HCT116 (cell line): ENCODE measurements around the gene PFDN5. TPM values are rescaled to one million over a fixed set of nuclear protein-coding genes. Genes with fewer than 3 reads are reported as not detected.

Source experiments
- ATAC-seq: fragments of 200-7000 bp; cut with Tn5 transposase; 2 replicates; pipeline ENCODE4 v1.9.1; 2020; ENCODE audit warnings: mild to moderate bottlenecking, moderate library complexity
- BruUV-seq: library from RNA; stranded (reverse); fragments of 400-500 nt; replicated peaks from 2 replicates; lab custom pipeline; 2021; lab: Mats Ljungman, UMichigan
- CTCF ChIA-PET: fragments of 300-600 bp; sonication (Branson Sonifier 250); formaldehyde crosslinking; loops from one replicate; lab custom pipeline; 2021; ENCODE audit warnings: antibody characterized with exemption; lab: Charles Lee
- POLR2A ChIA-PET: fragments of 300-600, 350-600 bp; sonication (Branson Sonifier 250); formaldehyde crosslinking; loops from one replicate; lab custom pipeline; 2021; ENCODE audit warnings: antibody characterized with exemption; lab: Charles Lee
- RAD21 ChIA-PET, 2 experiments: fragments of 300-600 bp; sonication (Branson Sonifier 250); formaldehyde crosslinking; loops; one replicate each; lab custom pipeline; 2023; ENCODE audit warnings: low total read pairs in 2 of 2; ENCODE audit not compliant: uncharacterized antibody in 2 of 2, unreplicated experiment in 2 of 2, low non-redundant PET in 1 of 2; lab: Charles Lee
- DNase-seq: peaks from one replicate; pipeline ENCODE4 v3.0.0-alpha.2; 2010; ENCODE audit warnings: low read depth, low spot score
- H2AFZ ChIP-seq: fragments of 200-600 bp; shearing (Covaris generic), sonication (generic); 2 replicates; pipeline ENCODE4 v1.6.1; 2017; ENCODE audit warnings: low read depth, mixed run types, mixed read lengths, antibody characterized with exemption, low read length; ENCODE audit not compliant: poor library complexity, severe bottlenecking
- H3K27ac ChIP-seq: 2 replicates; pipeline ENCODE4 v1.5.1; 2012; ENCODE audit warnings: low read depth, low read length
- H3K27me3 ChIP-seq: fragments of 200-600 bp; sonication (generic); 2 replicates; pipeline ENCODE4 v1.6.1; 2016; ENCODE audit warnings: mixed run types, low read length, mixed read lengths; ENCODE audit not compliant: insufficient read depth
- H3K36me3 ChIP-seq, 2 experiments: fragments of 200-500 bp in 1 of 2; fragments of 200-600 bp in 1 of 2; sonication (Bioruptor generic) in 1 of 2; sonication (generic) in 1 of 2; 2 replicates each; pipeline versions ENCODE4 v1.5.1 to v1.6.1; 2014 to 2016; ENCODE audit warnings: low read length in 2 of 2, inconsistent platforms in 1 of 2, mixed read lengths in 1 of 2, mixed run types in 1 of 2; ENCODE audit not compliant: insufficient read depth in 2 of 2, control insufficient read depth in 1 of 2
- H3K4me1 ChIP-seq, 2 experiments: fragments of 200-600 bp in 1 of 2; sonication (generic) in 1 of 2; 2 replicates each; pipeline versions ENCODE4 v1.5.1 to v1.6.1; 2012 to 2017; ENCODE audit warnings: low read length in 2 of 2, inconsistent platforms in 1 of 2, mild to moderate bottlenecking in 1 of 2, mixed read lengths in 1 of 2, mixed run types in 1 of 2, moderate library complexity in 1 of 2; ENCODE audit not compliant: insufficient read depth in 2 of 2, control insufficient read depth in 1 of 2
- H3K4me2 ChIP-seq: fragments of 200-600 bp; sonication (generic); 2 replicates; pipeline ENCODE4 v1.6.1; 2017; ENCODE audit warnings: mixed run types, low read length, mixed read lengths
- H3K4me3 ChIP-seq, 2 experiments: fragments of 200-600 bp in 1 of 2; sonication (generic) in 1 of 2; replicated peaks in 1 of 2; 2 replicates each; pipeline ENCODE4 v1.5.1; 2011 to 2016; ENCODE audit warnings: low read length in 2 of 2, control low read depth in 1 of 2, low read depth in 1 of 2, mild to moderate bottlenecking in 1 of 2, mixed read lengths in 1 of 2, mixed run types in 1 of 2
- H3K79me2 ChIP-seq: fragments of 200-600 bp; sonication (generic); 2 replicates; pipeline ENCODE4 v1.6.1; 2017; ENCODE audit warnings: mild to moderate bottlenecking, mixed run types, low read length, moderate library complexity, mixed read lengths; ENCODE audit not compliant: insufficient read depth
- H3K9ac ChIP-seq: fragments of 200-600 bp; sonication (generic); 2 replicates; pipeline ENCODE4 v1.6.1; 2016; ENCODE audit warnings: low read length, mixed read lengths
- H3K9me2 ChIP-seq: fragments of 200-600 bp; sonication (generic), shearing (Covaris generic); 2 replicates; pipeline ENCODE4 v1.6.1; 2017; ENCODE audit warnings: mixed run types, mild to moderate bottlenecking, moderate library complexity; ENCODE audit not compliant: insufficient read depth
- H3K9me3 ChIP-seq, 2 experiments: fragments of 200-500 bp in 1 of 2; fragments of 200-600 bp in 1 of 2; sonication (Bioruptor generic) in 1 of 2; sonication (generic) in 1 of 2; 2 replicates each; pipeline ENCODE4 v1.6.1; 2014 to 2017; ENCODE audit warnings: low read length in 2 of 2, mixed read lengths in 2 of 2, inconsistent platforms in 1 of 2, low read depth in 1 of 2, mild to moderate bottlenecking in 1 of 2, mixed run types in 1 of 2, moderate library complexity in 1 of 2; ENCODE audit not compliant: control insufficient read depth in 1 of 2, insufficient read depth in 1 of 2
- H4K20me1 ChIP-seq: fragments of 200-600 bp; sonication (generic), shearing (Covaris generic); 2 replicates; pipeline ENCODE4 v1.6.1; 2017; ENCODE audit warnings: mixed run types, mild to moderate bottlenecking, moderate library complexity; ENCODE audit not compliant: insufficient read depth
- ATF3 ChIP-seq: IDR thresholded peaks from 2 replicates; pipeline ENCODE4 v1.6.1; 2012
- CTCF ChIP-seq, 3 experiments: fragments of 200-600 bp in 1 of 3; sonication (generic) in 1 of 3; IDR thresholded peaks in 2 of 3; conservative IDR thresholded peaks in 1 of 3; 2 replicates each; pipeline ENCODE4 v1.5.1; 2012 to 2017; ENCODE audit warnings: low read depth in 2 of 3, low read length in 2 of 3, antibody characterized with exemption in 1 of 3, borderline replicate concordance in 1 of 3, control low read depth in 1 of 3, mild to moderate bottlenecking in 1 of 3, mixed read lengths in 1 of 3, mixed run types in 1 of 3, moderate library complexity in 1 of 3; ENCODE audit not compliant: insufficient read depth in 1 of 3
- EZH2 ChIP-seq: fragments of 200-600 bp; sonication (generic); IDR thresholded peaks from 2 replicates; pipeline ENCODE4 v1.6.1; 2017; ENCODE audit warnings: antibody characterized with exemption, mixed run types
- FOSL1 ChIP-seq: IDR thresholded peaks from 2 replicates; pipeline ENCODE4 v1.6.1; 2012; ENCODE audit warnings: low read depth
- POLR2AphosphoS5 ChIP-seq: IDR thresholded peaks from 2 replicates; pipeline ENCODE4 v1.6.1; 2011; ENCODE audit warnings: mild to moderate bottlenecking, low read depth, low read length, moderate library complexity
- RAD21 ChIP-seq: IDR thresholded peaks from 2 replicates; pipeline ENCODE4 v1.6.1; 2012; ENCODE audit warnings: low read depth, mild to moderate bottlenecking
- SRF ChIP-seq: IDR thresholded peaks from 2 replicates; pipeline ENCODE4 v1.6.1; 2012; ENCODE audit warnings: low read depth
- TCF7L2 ChIP-seq: IDR thresholded peaks from 2 replicates; pipeline ENCODE4 v1.7.0; 2011; ENCODE audit warnings: borderline replicate concordance, inconsistent platforms; ENCODE audit not compliant: insufficient read depth, insufficient read length; ENCODE audit errors: extremely low read depth
- ZFX ChIP-seq: fragments of 450-650 bp; IDR thresholded peaks from 2 replicates; pipeline ENCODE4 v1.6.1; 2017
- intact Hi-C: fragments of 100-400 bp; cut with micrococcal nuclease; formaldehyde crosslinking; loops from 2 replicates; pipeline ENCODE4 v1.10.0; 2022
- total RNA-seq: library from RNA; stranded (reverse); gene quantifications from one replicate; pipeline ENCODE4 v1.2.1, GENCODE V29; 2021; ENCODE audit not compliant: unreplicated experiment

PFDN5 gene
- total RNA-seq, 1 experiment from 2014 or later = 318 TPM

GRCh38 chr12:53344487-53344823 lies 49.1 kb downstream of the PFDN5 start:
- ChIA-PET RAD21 (interaction anchor here (0.7 to 1.8 kb wide), 5 partner anchors 18 to 164 kb away, joined by 3 to 4 read pairs (median 3); partner anchors contain the start of gene AAAS (in 1 of the 2)), POLR2A (interaction anchor here (0.6 to 1.6 kb wide), 5 partner anchors 17 to 77 kb away, joined by 3 to 9 read pairs (median 3); partner anchors contain the start of genes AAAS and SP1), CTCF (interaction anchor here (0.7 to 2.5 kb wide), 17 partner anchors 9 to 278 kb away, joined by 3 to 14 read pairs (median 5); partner anchors contain the start of genes AAAS and AMHR2)
- no peaks in the 10 kb centered on the region for H3K9me3 ChIP-seq
- no peaks in the 10 kb centered on the region for H4K20me1 ChIP-seq
- H3K4me1 ChIP-seq = peaks cover 11 to 21% of the 10 kb centered on the region in 2 experiments; a peak in 3 of 4 replicates
- peak overlapping the region; percentile 30; the same call in 1 of the 2 replicates for H3K9ac ChIP-seq
- no peak overlapping the region for H3K27ac ChIP-seq
- H3K27me3 ChIP-seq = no peaks in the 10 kb centered on the region
- no peaks in the 10 kb centered on the region for H3K9me2 ChIP-seq
- ATAC-seq = 0 out of 2 replicates have a peak, but pooled peaks have one; percentile 2
- DNase-seq = no peak
- H3K36me3 ChIP-seq = no peaks in the 10 kb centered on the region
- H2AFZ ChIP-seq = peak overlapping the region; percentile 88
- no peak for TF ChIP-seq FOSL1
- no peak for TF ChIP-seq ATF3
- TF ChIP-seq, all 23 proteins: peak for 0
- intact Hi-C loops = no loop called here
- H3K4me3 ChIP-seq = peak overlapping the region; percentile 54 to 68
- no TSS peak for BruUV-seq
- H3K79me2 ChIP-seq = no peaks in the 10 kb centered on the region
- peak overlapping the region; percentile 93 for H3K4me2 ChIP-seq

DNA sequence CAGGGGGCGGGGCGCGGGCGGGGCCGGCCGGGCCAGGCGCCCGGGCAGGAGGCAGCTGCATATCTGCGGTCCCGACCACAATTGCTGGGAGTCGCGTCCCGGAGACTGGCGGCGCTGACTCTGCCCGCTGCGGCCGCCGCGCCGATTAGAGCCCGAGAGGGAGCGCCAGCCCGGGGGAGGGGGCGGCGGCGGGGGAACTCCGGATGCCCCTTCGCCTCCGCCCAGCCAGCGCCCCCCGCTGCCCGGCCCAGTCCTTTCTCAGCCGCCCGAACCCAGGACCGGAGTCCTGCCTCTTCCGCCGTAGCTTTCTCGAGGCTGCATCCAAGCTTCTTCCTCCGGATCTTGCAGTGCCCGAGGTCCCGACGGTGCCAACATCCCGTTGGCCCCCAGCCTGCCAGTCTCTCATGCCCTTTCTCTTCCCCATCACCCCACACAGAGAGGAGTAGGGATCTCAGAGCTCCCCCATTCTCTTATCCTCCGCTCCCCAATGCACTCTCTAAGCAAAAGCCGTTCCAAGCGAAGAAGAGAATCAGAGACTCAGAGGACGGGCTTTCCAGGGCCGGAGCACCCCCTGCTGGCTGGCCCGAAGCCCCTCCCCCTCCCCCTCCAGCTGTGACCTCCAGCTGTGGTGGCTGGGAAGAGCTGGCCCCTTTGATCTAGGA lies 49.6 kb downstream of the PFDN5 start:
- no peaks in the 10 kb centered on the region for H3K9me3 ChIP-seq
- intact Hi-C loops = no loop called here
- no peaks in the 10 kb centered on the region for H4K20me1 ChIP-seq
- peak overlapping the region; percentile 54 to 68 for H3K4me3 ChIP-seq
- H3K9ac ChIP-seq = peak overlapping the region; percentile 67
- TF ChIP-seq SRF (no peak), RAD21 (peak; percentile 71), ZFX (peak; percentile 40), EZH2 (no peak), POLR2AphosphoS5 (peak; percentile 72), TCF7L2 (peak; percentile 93), CTCF (IDR thresholded peaks at IDR 0.05 in 2 of 3, conservative IDR thresholded peaks at IDR 0.05 in 1 of 3; ENCODE audit: borderline replicate concordance in 1 of 3, insufficient read depth in 1 of 3, low read depth in 2 of 3, low read length in 2 of 3) (peak; percentile 63 to 67 (median 65); a peak in 5 of 6 replicates)
- no peak for DNase-seq
- POLR2A ChIA-PET = interaction anchor here (0.6 to 1.6 kb wide), 6 partner anchors 13 to 77 kb away, joined by 3 to 9 read pairs (median 3); partner anchors contain the start of genes AAAS and SP1
- no peaks in the 10 kb centered on the region for H3K79me2 ChIP-seq
- H3K36me3 ChIP-seq = no peaks in the 10 kb centered on the region
- H3K9me2 ChIP-seq = no peaks in the 10 kb centered on the region
- RAD21 ChIA-PET = interaction anchor here (0.7 to 1.8 kb wide), 6 partner anchors 18 to 164 kb away, joined by 3 to 4 read pairs (median 3); partner anchors contain the start of gene AAAS (in 1 of the 2)
- H3K27me3 ChIP-seq = no peaks in the 10 kb centered on the region
- peaks cover 11 to 21% of the 10 kb centered on the region in 2 experiments; a peak in 3 of 4 replicates for H3K4me1 ChIP-seq
- peak; percentile 81 for ATAC-seq
- peak overlapping the region; percentile 71 for H2AFZ ChIP-seq
- CTCF ChIA-PET = interaction anchor here (0.7 to 2.5 kb wide), 22 partner anchors 9 to 279 kb away, joined by 3 to 14 read pairs (median 5); partner anchors contain the start of genes AAAS and AMHR2
- BruUV-seq = no TSS peak
- H3K4me2 ChIP-seq = peak overlapping the region; percentile 93
- peak overlapping the region; percentile 65 for H3K27ac ChIP-seq
